ENCODE results near the gene CAMTA1. TPM values are rescaled to one million over a fixed set of nuclear protein-coding genes. Genes with fewer than 3 reads are reported as not detected.
A peak's percentile ranks its signal among the peaks of the same experiment; 100 is the strongest.

The CAMTA1 gene
- total RNA-seq, 1 experiment from 2014 or later = 69.5 TPM

DNA sequence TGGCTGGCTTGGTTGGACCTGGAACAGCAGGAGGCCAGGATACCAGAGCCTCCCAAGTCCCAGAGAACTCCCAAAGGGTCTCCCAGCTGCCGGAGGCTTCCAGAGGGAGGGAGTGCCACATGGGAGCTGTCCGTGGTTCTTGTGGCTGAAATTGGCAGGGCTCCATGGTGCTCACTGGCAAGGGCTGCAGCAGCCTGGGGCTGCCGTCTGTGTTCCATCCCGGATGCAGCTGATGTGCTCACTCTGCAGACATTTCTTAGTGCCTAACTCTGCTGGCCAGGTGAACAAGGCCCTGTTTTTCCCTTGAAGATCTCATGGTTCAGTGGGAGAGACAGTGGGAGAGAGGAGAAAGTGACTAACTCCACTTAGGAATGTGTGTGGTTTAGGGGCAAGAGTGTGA lies 261.1 kb downstream of the CAMTA1 start:
- Histone ChIP-seq H3K36me3 (ENCODE audit: control insufficient read depth in 1 of 2, insufficient read depth in 2 of 2, low read length in 2 of 2) (no peaks in the 10 kb centered on the region), H4K20me1 (ENCODE audit: insufficient read depth) (no peaks in the 10 kb centered on the region), H3K9me3 (ENCODE audit: control insufficient read depth in 1 of 2, insufficient read depth in 1 of 2, low read depth in 1 of 2, low read length in 2 of 2) (no peaks in the 10 kb centered on the region), H3K27me3 (ENCODE audit: insufficient read depth, low read length) (peaks cover 16% of the 10 kb centered on the region), H3K79me2 (ENCODE audit: insufficient read depth, low read length) (no peaks in the 10 kb centered on the region), H3K4me3 (replicated peaks in 1 of 2; ENCODE audit: low read depth in 1 of 2, low read length in 2 of 2) (no peak overlapping the region), H3K27ac (ENCODE audit: low read depth, low read length) (no peak overlapping the region), H3K9me2 (ENCODE audit: insufficient read depth) (no peaks in the 10 kb centered on the region), H3K4me2 (ENCODE audit: low read length) (no peak overlapping the region), H2AFZ (ENCODE audit: low read depth, low read length, poor library complexity, severe bottlenecking) (no peak overlapping the region), H3K9ac (ENCODE audit: low read length) (no peak overlapping the region), H3K4me1 (ENCODE audit: control insufficient read depth in 1 of 2, insufficient read depth in 2 of 2, low read length in 2 of 2) (no peaks in the 10 kb centered on the region)
- ChIA-PET CTCF (interaction anchor here (1.1 to 1.6 kb wide), 2 partner anchors 10 to 24 kb away, joined by 3 to 4 read pairs; no protein-coding TSS in a partner anchor), RAD21 (ENCODE audit: low non-redundant PET in 1 of 2, low total read pairs in 2 of 2, uncharacterized antibody in 2 of 2, unreplicated experiment in 2 of 2) (no interaction called here), POLR2A (no interaction called here)
- intact Hi-C loops (cut with micrococcal nuclease) = no loop called here
- DNase-seq (ENCODE audit: low read depth, low spot score) (no peak), ATAC-seq (0 out of 2 replicates have a peak, but pooled peaks have one; percentile 29)
- TF ChIP-seq, protein P1, sequence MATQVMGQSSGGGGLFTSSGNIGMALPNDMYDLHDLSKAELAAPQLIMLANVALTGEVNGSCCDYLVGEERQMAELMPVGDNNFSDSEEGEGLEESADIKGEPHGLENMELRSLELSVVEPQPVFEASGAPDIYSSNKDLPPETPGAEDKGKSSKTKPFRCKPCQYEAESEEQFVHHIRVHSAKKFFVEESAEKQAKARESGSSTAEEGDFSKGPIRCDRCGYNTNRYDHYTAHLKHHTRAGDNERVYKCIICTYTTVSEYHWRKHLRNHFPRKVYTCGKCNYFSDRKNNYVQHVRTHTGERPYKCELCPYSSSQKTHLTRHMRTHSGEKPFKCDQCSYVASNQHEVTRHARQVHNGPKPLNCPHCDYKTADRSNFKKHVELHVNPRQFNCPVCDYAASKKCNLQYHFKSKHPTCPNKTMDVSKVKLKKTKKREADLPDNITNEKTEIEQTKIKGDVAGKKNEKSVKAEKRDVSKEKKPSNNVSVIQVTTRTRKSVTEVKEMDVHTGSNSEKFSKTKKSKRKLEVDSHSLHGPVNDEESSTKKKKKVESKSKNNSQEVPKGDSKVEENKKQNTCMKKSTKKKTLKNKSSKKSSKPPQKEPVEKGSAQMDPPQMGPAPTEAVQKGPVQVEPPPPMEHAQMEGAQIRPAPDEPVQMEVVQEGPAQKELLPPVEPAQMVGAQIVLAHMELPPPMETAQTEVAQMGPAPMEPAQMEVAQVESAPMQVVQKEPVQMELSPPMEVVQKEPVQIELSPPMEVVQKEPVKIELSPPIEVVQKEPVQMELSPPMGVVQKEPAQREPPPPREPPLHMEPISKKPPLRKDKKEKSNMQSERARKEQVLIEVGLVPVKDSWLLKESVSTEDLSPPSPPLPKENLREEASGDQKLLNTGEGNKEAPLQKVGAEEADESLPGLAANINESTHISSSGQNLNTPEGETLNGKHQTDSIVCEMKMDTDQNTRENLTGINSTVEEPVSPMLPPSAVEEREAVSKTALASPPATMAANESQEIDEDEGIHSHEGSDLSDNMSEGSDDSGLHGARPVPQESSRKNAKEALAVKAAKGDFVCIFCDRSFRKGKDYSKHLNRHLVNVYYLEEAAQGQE (IDR thresholded peaks at IDR 0.05; ENCODE audit: low read depth) = peak; percentile 79
- TF ChIP-seq EZH2phosphoT487 (IDR thresholded peaks at IDR 0.05; ENCODE audit: borderline replicate concordance) = no peak
- no TSS peak for BruUV-seq (replicated peaks)

DNA sequence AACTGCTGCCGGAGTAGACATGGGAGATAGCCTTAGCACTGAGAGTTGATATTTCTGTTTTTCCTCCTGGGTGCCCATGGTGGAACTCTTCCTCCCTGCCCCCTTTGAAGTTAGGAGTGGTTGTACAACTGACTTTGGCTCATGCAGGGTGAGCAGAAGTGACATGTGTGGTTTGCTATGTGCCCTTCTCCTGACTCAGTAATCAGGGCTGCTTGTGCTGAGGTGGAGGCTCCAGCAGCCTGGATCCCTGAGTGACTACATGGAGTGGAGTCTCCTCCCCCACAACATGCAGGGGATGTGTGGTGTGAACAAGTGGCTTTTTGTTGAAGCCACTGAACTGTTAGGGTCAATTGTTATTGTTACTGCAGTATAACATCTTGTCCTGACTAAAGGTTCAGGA lies 261.6 kb downstream of the CAMTA1 start:
- no peak overlapping the region for H2AFZ ChIP-seq (ENCODE audit: low read depth, low read length, poor library complexity, severe bottlenecking)
- no peaks in the 10 kb centered on the region for H3K9me3 ChIP-seq (ENCODE audit: control insufficient read depth in 1 of 2, insufficient read depth in 1 of 2, low read depth in 1 of 2, low read length in 2 of 2)
- BruUV-seq (replicated peaks) = no TSS peak
- CTCF ChIA-PET = interaction anchor here (1.1 kb wide), 1 partner anchor 24 kb away, joined by 4 read pairs; no protein-coding TSS in a partner anchor
- POLR2A ChIA-PET = no interaction called here
- H4K20me1 ChIP-seq (ENCODE audit: insufficient read depth) = no peaks in the 10 kb centered on the region
- H3K9me2 ChIP-seq (ENCODE audit: insufficient read depth) = no peaks in the 10 kb centered on the region
- ATAC-seq (no peak), DNase-seq (ENCODE audit: low read depth, low spot score) (no peak)
- H3K4me1 ChIP-seq (ENCODE audit: control insufficient read depth in 1 of 2, insufficient read depth in 2 of 2, low read length in 2 of 2) = no peaks in the 10 kb centered on the region
- no peak overlapping the region for H3K4me3 ChIP-seq (replicated peaks in 1 of 2; ENCODE audit: low read depth in 1 of 2, low read length in 2 of 2)
- H3K27ac ChIP-seq (ENCODE audit: low read depth, low read length) = no peak overlapping the region
- no peaks in the 10 kb centered on the region for H3K36me3 ChIP-seq (ENCODE audit: control insufficient read depth in 1 of 2, insufficient read depth in 2 of 2, low read length in 2 of 2)
- RAD21 ChIA-PET (ENCODE audit: low non-redundant PET in 1 of 2, low total read pairs in 2 of 2, uncharacterized antibody in 2 of 2, unreplicated experiment in 2 of 2) = no interaction called here
- H3K9ac ChIP-seq (ENCODE audit: low read length) = no peak overlapping the region
- peaks cover 16% of the 10 kb centered on the region for H3K27me3 ChIP-seq (ENCODE audit: insufficient read depth, low read length)
- H3K79me2 ChIP-seq (ENCODE audit: insufficient read depth, low read length) = no peaks in the 10 kb centered on the region
- no peak overlapping the region for H3K4me2 ChIP-seq (ENCODE audit: low read length)
- no peak for TF ChIP-seq ELF1 (IDR thresholded peaks at IDR 0.05; ENCODE audit: borderline replicate concordance, low read depth)
- TF ChIP-seq ZNF274 (IDR thresholded peaks at IDR 0.05; ENCODE audit: low read depth, low read length) = no peak
- TF ChIP-seq EGR1 (IDR thresholded peaks at IDR 0.05; ENCODE audit: low read depth) = no peak
- TF ChIP-seq, protein P2, sequence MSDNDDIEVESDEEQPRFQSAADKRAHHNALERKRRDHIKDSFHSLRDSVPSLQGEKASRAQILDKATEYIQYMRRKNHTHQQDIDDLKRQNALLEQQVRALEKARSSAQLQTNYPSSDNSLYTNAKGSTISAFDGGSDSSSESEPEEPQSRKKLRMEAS (IDR thresholded peaks at IDR 0.05) = no peak
- intact Hi-C loops (cut with micrococcal nuclease) = no loop called here

Measured in HCT116 (cell line).